NB4 (cell line): Measurements from ENCODE around the gene NCK2.

Experiments
- DNase-seq: peaks from one replicate; pipeline ENCODE4 v3.0.0; 2010; ENCODE audit warnings: low read depth
- H3K4me3 ChIP-seq: one replicate; pipeline ENCODE4 v1.5.1; 2011; ENCODE audit warnings: mild to moderate bottlenecking, low read depth, low read length, moderate library complexity
- CTCF ChIP-seq: IDR thresholded peaks from one replicate; pipeline ENCODE4 v1.5.1; 2012; ENCODE audit warnings: low read depth, low read length
- MAX ChIP-seq: IDR thresholded peaks from 2 replicates; pipeline ENCODE4 v1.6.1; 2011; ENCODE audit warnings: low read depth, low read length
- MYC ChIP-seq: IDR thresholded peaks from 2 replicates; pipeline ENCODE4 v1.6.1; 2011; ENCODE audit warnings: low read depth, low read length
- POLR2A ChIP-seq: IDR thresholded peaks from 2 replicates; pipeline ENCODE4 v1.6.1; 2011; ENCODE audit warnings: mild to moderate bottlenecking; ENCODE audit not compliant: insufficient read length; ENCODE audit errors: extremely low read depth

Gene NCK2

GRCh38 chr2:105781274-105781978 is 36.7 kb downstream of the NCK2 start:
- no peak overlapping the region for H3K4me3 ChIP-seq
- TF ChIP-seq MYC (no peak), MAX (no peak), CTCF (no peak), POLR2A (no peak)
- peak; percentile 55 for DNase-seq

- no peak for TF ChIP-seq MYC
- no peak for TF ChIP-seq MAX
- no peak for TF ChIP-seq POLR2A
- peak; percentile 30 for TF ChIP-seq CTCF
- no peak overlapping the region for H3K4me3 ChIP-seq
- DNase-seq, result peak; percentile 59
These were observed 37.4 kb downstream of the NCK2 start for GRCh38 chr2:105782123-105782522.

GRCh38 chr2:105782646-105783045 is 37.9 kb downstream of the NCK2 start:
- no peak overlapping the region for H3K4me3 ChIP-seq
- no peak for TF ChIP-seq MYC
- DNase-seq, result no peak

- TF ChIP-seq POLR2A, result no peak
- no peak for TF ChIP-seq CTCF
- no peak for TF ChIP-seq MAX
- no peak for TF ChIP-seq MYC
- no peak for DNase-seq
- H3K4me3 ChIP-seq, result no peak overlapping the region
These were observed 38.5 kb downstream of the NCK2 start for GRCh38 chr2:105783151-105783738.

GRCh38 chr2:105783972-105784371 is 39.3 kb downstream of the NCK2 start:
- no peak for DNase-seq
- TF ChIP-seq MYC (no peak), POLR2A (no peak), MAX (no peak), CTCF (no peak)
- H3K4me3 ChIP-seq, result no peak overlapping the region

GRCh38 chr2:105784589-105784988 is 39.9 kb downstream of the NCK2 start:
- DNase-seq, result peak; percentile 45
- TF ChIP-seq MAX, result no peak
- no peak for TF ChIP-seq POLR2A
- no peak for TF ChIP-seq MYC
- TF ChIP-seq CTCF, result no peak

More at GRCh38 chr2:105784589-105784988, 39.9 kb downstream of the NCK2 start:
- H3K4me3 ChIP-seq, result no peak overlapping the region
